ENCODE results near the gene SLC2A1.

DNA sequence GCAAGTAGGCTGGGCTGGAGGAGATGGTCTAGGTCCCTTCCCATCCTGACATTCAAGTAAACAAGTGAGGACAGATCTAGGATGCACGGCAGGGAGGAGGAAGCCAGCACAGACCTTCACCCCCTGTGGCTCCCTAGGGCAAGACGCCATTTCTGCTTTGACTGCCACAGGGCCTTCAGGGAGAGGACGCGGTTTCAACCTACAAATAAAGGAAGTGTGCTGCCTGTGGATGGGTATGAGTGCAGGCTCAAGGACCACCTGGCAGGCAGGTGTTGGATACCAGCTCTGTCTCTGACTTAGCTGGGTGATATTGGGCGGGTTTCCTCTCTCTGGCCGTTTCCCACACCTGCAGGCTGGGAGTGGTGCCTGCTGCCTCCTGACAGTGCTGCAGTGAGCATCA, 16.2 kb downstream of the SLC2A1 start:
- TF ChIP-seq, protein P1, sequence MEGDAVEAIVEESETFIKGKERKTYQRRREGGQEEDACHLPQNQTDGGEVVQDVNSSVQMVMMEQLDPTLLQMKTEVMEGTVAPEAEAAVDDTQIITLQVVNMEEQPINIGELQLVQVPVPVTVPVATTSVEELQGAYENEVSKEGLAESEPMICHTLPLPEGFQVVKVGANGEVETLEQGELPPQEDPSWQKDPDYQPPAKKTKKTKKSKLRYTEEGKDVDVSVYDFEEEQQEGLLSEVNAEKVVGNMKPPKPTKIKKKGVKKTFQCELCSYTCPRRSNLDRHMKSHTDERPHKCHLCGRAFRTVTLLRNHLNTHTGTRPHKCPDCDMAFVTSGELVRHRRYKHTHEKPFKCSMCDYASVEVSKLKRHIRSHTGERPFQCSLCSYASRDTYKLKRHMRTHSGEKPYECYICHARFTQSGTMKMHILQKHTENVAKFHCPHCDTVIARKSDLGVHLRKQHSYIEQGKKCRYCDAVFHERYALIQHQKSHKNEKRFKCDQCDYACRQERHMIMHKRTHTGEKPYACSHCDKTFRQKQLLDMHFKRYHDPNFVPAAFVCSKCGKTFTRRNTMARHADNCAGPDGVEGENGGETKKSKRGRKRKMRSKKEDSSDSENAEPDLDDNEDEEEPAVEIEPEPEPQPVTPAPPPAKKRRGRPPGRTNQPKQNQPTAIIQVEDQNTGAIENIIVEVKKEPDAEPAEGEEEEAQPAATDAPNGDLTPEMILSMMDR (IDR thresholded peaks at IDR 0.05), result no peak
- no peak for TF ChIP-seq EP300 (IDR thresholded peaks at IDR 0.05)
- no peak for TF ChIP-seq POLR2A (IDR thresholded peaks at IDR 0.05)

Measured in tibial nerve (tissue), 4 donors.